Muscle layer of duodenum (tissue), 2 donors: ENCODE data around the gene ARHGEF11.

ENCODE experiments used
- H3K27ac ChIP-seq: one replicate; pipeline ENCODE4 v1.7.0; 2013; ENCODE audit warnings: mild to moderate bottlenecking, low read length
- H3K27me3 ChIP-seq: one replicate; pipeline ENCODE4 v1.7.0; 2013; ENCODE audit warnings: low read depth, mild to moderate bottlenecking, control low read depth, low read length
- H3K36me3 ChIP-seq, 2 donors: one replicate each; pipeline ENCODE4 v1.7.0; 2013; ENCODE audit warnings: low read length in 2 of 2, control low read depth in 1 of 2, mild to moderate bottlenecking in 1 of 2; ENCODE audit not compliant: insufficient read depth in 2 of 2, control insufficient read depth in 1 of 2
- H3K4me1 ChIP-seq, 2 donors: one replicate each; pipeline ENCODE4 v1.7.0; 2013; ENCODE audit warnings: low read length in 2 of 2, mild to moderate bottlenecking in 2 of 2, control low read depth in 1 of 2, moderate library complexity in 1 of 2; ENCODE audit not compliant: insufficient read depth in 2 of 2, control insufficient read depth in 1 of 2
- H3K4me3 ChIP-seq, 2 donors: one replicate each; pipeline ENCODE4 v1.7.0; 2013; ENCODE audit warnings: low read length in 2 of 2, low read depth in 1 of 2, mild to moderate bottlenecking in 1 of 2
- H3K9me3 ChIP-seq, 2 donors: one replicate each; pipeline ENCODE4 v1.7.0; 2013; ENCODE audit warnings: low read length in 2 of 2, control low read depth in 1 of 2, mild to moderate bottlenecking in 1 of 2; ENCODE audit not compliant: control insufficient read depth in 1 of 2
- donor health status: healthy.

The ARHGEF11 gene

GRCh38 chr1:157047062-157047410, 1.5 kb upstream of the ARHGEF11 start:
- no peaks in the 10 kb centered on the region for H3K27me3 ChIP-seq
- H3K9me3 ChIP-seq = peaks cover 0 to under 1% of the 10 kb centered on the region in 2 donors
- no peak overlapping the region for H3K27ac ChIP-seq
- peaks cover 22 to 27% of the 10 kb centered on the region in 2 donors for H3K4me1 ChIP-seq
- no peak overlapping the region for H3K4me3 ChIP-seq
- H3K36me3 ChIP-seq = no peaks in the 10 kb centered on the region

- peak overlapping the region; percentile 94 for H3K27ac ChIP-seq
- H3K4me3 ChIP-seq = peak overlapping the region; percentile 69 to 90
- H3K9me3 ChIP-seq = no peaks in the 10 kb centered on the region
- H3K4me1 ChIP-seq = peaks cover 27 to 32% of the 10 kb centered on the region in 2 donors
- H3K36me3 ChIP-seq = no peaks in the 10 kb centered on the region
- H3K27me3 ChIP-seq = no peaks in the 10 kb centered on the region
Observed at GRCh38 chr1:157044326-157044725, 1.2 kb downstream of the ARHGEF11 start.

GRCh38 chr1:157043685-157044084, 1.9 kb downstream of the ARHGEF11 start:
- Histone ChIP-seq H3K27me3 (no peaks in the 10 kb centered on the region), H3K4me3 (peak overlapping the region; percentile 69 to 90), H3K27ac (no peak overlapping the region), H3K36me3 (no peaks in the 10 kb centered on the region), H3K9me3 (no peaks in the 10 kb centered on the region), H3K4me1 (peaks cover 27 to 32% of the 10 kb centered on the region in 2 donors)

- Histone ChIP-seq H3K4me3 (peak overlapping the region; percentile 69 to 90), H3K27ac (no peak overlapping the region), H3K4me1 (peaks cover 27 to 32% of the 10 kb centered on the region in 2 donors)
Observed at GRCh38 chr1:157042846-157043245, 2.7 kb downstream of the ARHGEF11 start.

GRCh38 chr1:157040802-157041201, 4.7 kb downstream of the ARHGEF11 start:
- H3K4me3 ChIP-seq = no peak overlapping the region
- peaks cover 27 to 32% of the 10 kb centered on the region in 2 donors for H3K4me1 ChIP-seq
- H3K9me3 ChIP-seq = no peaks in the 10 kb centered on the region
- H3K27me3 ChIP-seq = no peaks in the 10 kb centered on the region
- no peaks in the 10 kb centered on the region for H3K36me3 ChIP-seq
- H3K27ac ChIP-seq = no peak overlapping the region

More at GRCh38 chr1:157042846-157043245, 2.7 kb downstream of the ARHGEF11 start:
- Histone ChIP-seq H3K9me3 (no peaks in the 10 kb centered on the region), H3K27me3 (no peaks in the 10 kb centered on the region), H3K36me3 (no peaks in the 10 kb centered on the region)

- Histone ChIP-seq H3K9me3 (no peaks in the 10 kb centered on the region), H3K36me3 (peaks cover 0 to 3% of the 10 kb centered on the region in 2 donors), H3K4me3 (no peak overlapping the region), H3K27ac (no peak overlapping the region), H3K4me1 (peaks cover 0 to 11% of the 10 kb centered on the region in 2 donors), H3K27me3 (no peaks in the 10 kb centered on the region)
Observed at GRCh38 chr1:157035121-157035520, 10.4 kb downstream of the ARHGEF11 start.

GRCh38 chr1:157034137-157034800, 11.3 kb downstream of the ARHGEF11 start:
- H3K4me1 ChIP-seq = peaks cover 0 to 11% of the 10 kb centered on the region in 2 donors
- H3K9me3 ChIP-seq = no peaks in the 10 kb centered on the region
- H3K36me3 ChIP-seq = peaks cover 0 to 3% of the 10 kb centered on the region in 2 donors
- no peak overlapping the region for H3K27ac ChIP-seq
- no peaks in the 10 kb centered on the region for H3K27me3 ChIP-seq
- H3K4me3 ChIP-seq = no peak overlapping the region

- H3K27me3 ChIP-seq = no peaks in the 10 kb centered on the region
Observed at GRCh38 chr1:157033357-157033876, 12.1 kb downstream of the ARHGEF11 start.

GRCh38 chr1:157032303-157032702, 13.2 kb downstream of the ARHGEF11 start:
- no peak overlapping the region for H3K4me3 ChIP-seq
- H3K4me1 ChIP-seq = peaks cover 0 to 11% of the 10 kb centered on the region in 2 donors
- peaks cover 0 to 3% of the 10 kb centered on the region in 2 donors for H3K36me3 ChIP-seq
- H3K9me3 ChIP-seq = no peaks in the 10 kb centered on the region
- H3K27me3 ChIP-seq = no peaks in the 10 kb centered on the region
- H3K27ac ChIP-seq = no peak overlapping the region

More at GRCh38 chr1:157033357-157033876, 12.1 kb downstream of the ARHGEF11 start:
- peaks cover 0 to 3% of the 10 kb centered on the region in 2 donors for H3K36me3 ChIP-seq
- H3K27ac ChIP-seq = no peak overlapping the region
- no peaks in the 10 kb centered on the region for H3K9me3 ChIP-seq
- no peak overlapping the region for H3K4me3 ChIP-seq
- peaks cover 0 to 11% of the 10 kb centered on the region in 2 donors for H3K4me1 ChIP-seq

GRCh38 chr1:157030728-157031127, 14.8 kb downstream of the ARHGEF11 start:
- Histone ChIP-seq H3K4me3 (no peak overlapping the region), H3K36me3 (peaks cover 0 to 3% of the 10 kb centered on the region in 2 donors), H3K27ac (no peak overlapping the region), H3K9me3 (no peaks in the 10 kb centered on the region), H3K27me3 (no peaks in the 10 kb centered on the region), H3K4me1 (peaks cover 8 to 20% of the 10 kb centered on the region in 2 donors)

- Histone ChIP-seq H3K27ac (no peak overlapping the region), H3K27me3 (no peaks in the 10 kb centered on the region), H3K9me3 (no peaks in the 10 kb centered on the region), H3K4me1 (peaks cover 8 to 21% of the 10 kb centered on the region in 2 donors), H3K4me3 (no peak overlapping the region), H3K36me3 (peaks cover 0 to 3% of the 10 kb centered on the region in 2 donors)
Observed at GRCh38 chr1:157028674-157029073, 16.9 kb downstream of the ARHGEF11 start.
